Spinal cord (tissue), 10 donors: Measurements from ENCODE around the gene DYNC2H1. TPM values are rescaled to one million over a fixed set of nuclear protein-coding genes. Genes with fewer than 3 reads are reported as not detected.

Experiments
- DNase-seq, 6 donors: peaks; one replicate each; pipeline versions ENCODE4 v3.0.0 to v3.0.0-alpha.2; 2013 to 2015; ENCODE audit warnings: low spot score in 6 of 6, low read depth in 4 of 6
- H3K27ac ChIP-seq: one replicate; pipeline ENCODE4 v1.5.1; 2013; ENCODE audit warnings: low read depth, low read length, control low read depth
- H3K27me3 ChIP-seq: one replicate; pipeline ENCODE4 v1.6.1; 2013; ENCODE audit warnings: low read length; ENCODE audit not compliant: control insufficient read depth, insufficient read depth
- H3K36me3 ChIP-seq: one replicate; pipeline ENCODE4 v1.6.1; 2013; ENCODE audit warnings: low read length; ENCODE audit not compliant: control insufficient read depth, insufficient read depth
- H3K4me1 ChIP-seq: one replicate; pipeline ENCODE4 v1.6.1; 2013; ENCODE audit warnings: low read length; ENCODE audit not compliant: control insufficient read depth, insufficient read depth
- H3K4me3 ChIP-seq: one replicate; pipeline ENCODE4 v1.5.1; 2013; ENCODE audit warnings: low read depth, low read length, control low read depth
- H3K9me3 ChIP-seq: one replicate; pipeline ENCODE4 v1.6.1; 2013; ENCODE audit warnings: low read length; ENCODE audit not compliant: control insufficient read depth, insufficient read depth
- WGBS: methylation state at CpG from one replicate; pipeline ENCODE4 v1.1.5; 2013; ENCODE audit warnings: missing lambda C conversion rate; ENCODE audit not compliant: insufficient coverage; 5-methylcytosine and 5-hydroxymethylcytosine counted together
- polyA plus RNA-seq, 2 donors: library from polyadenylated mRNA; unstranded; fragments of 120-200 nt; gene quantifications; one replicate each; pipeline ENCODE4 v1.2.1, GENCODE V29; 2013; ENCODE audit not compliant: insufficient read length in 2 of 2
- small RNA-seq: library from RNA; depleted of rRNA; stranded (forward); fragments of <200 nt; gene quantifications from one replicate; pipeline ENCODE3, GENCODE V24; 2014; ENCODE audit warnings: low replicate concordance
- total RNA-seq, 2 donors: library from RNA; depleted of rRNA in 1 of 2; stranded (reverse); fragments of 120-200 nt in 1 of 2; fragments of >200 nt in 1 of 2; gene quantifications; one replicate each; pipeline versions ENCODE4 v1.2.3 to v1.2.4, GENCODE V29; 2013 to 2014
- donor health status: healthy.

Gene DYNC2H1
- total and polyA plus RNA-seq, 4 donors, result 33.3 to 80.7 (median 42.5) TPM

DNA sequence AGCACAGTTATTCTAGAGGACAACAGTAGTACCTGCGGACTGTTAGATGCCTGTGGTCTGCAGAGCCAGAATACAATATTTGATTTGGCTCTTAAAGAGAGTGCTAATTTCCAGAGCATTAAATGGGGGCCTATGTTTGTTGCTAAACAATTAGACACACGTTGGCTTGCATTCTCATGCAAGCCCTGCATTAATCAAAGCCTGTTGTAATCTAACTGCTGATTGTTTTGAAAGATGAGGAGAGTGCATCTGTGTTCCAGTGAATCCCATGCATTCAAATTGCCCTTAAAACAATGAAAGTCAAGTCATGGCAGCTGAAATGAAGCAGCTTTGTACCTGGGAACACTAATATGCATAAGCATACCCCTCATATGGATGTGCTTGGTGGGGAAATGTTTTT is 419.4 kb downstream of the DYNC2H1 start:
- DNase-seq, result peak in 2 of 6 donors; percentile 33 to 80
- H3K27me3 ChIP-seq, result no peaks in the 10 kb centered on the region

GRCh38 chr11:103529181-103529684 is 420.0 kb downstream of the DYNC2H1 start:
- no peak overlapping the region for H3K4me3 ChIP-seq
- no peaks in the 10 kb centered on the region for H3K27me3 ChIP-seq
- 50% methylated on average over 1 of the region's 4 CpGs for WGBS
- H3K27ac ChIP-seq, result no peak overlapping the region
- no peaks in the 10 kb centered on the region for H3K9me3 ChIP-seq
- DNase-seq, result peak in 2 of 6 donors; percentile 50 to 70
- H3K4me1 ChIP-seq, result no peaks in the 10 kb centered on the region
- H3K36me3 ChIP-seq, result no peaks in the 10 kb centered on the region

More for the DNA sequence above, 419.4 kb downstream of the DYNC2H1 start:
- no CpG with 5 or more reads among the region's 2 CpGs for WGBS
- no peaks in the 10 kb centered on the region for H3K36me3 ChIP-seq
- H3K9me3 ChIP-seq, result no peaks in the 10 kb centered on the region
- H3K27ac ChIP-seq, result no peak overlapping the region
- H3K4me1 ChIP-seq, result no peaks in the 10 kb centered on the region
- H3K4me3 ChIP-seq, result no peak overlapping the region

Small RNA genes within 50 kb of the gene (small RNA-seq; reads per million reads assigned to genes)
- gene AP003461.1, result not detected

Other genes starting within 250 kb of the DYNC2H1 start
- gene MMP12, start 234.4 kb upstream of the DYNC2H1 start, total RNA-seq, result not detected
- under 1 TPM in 1 of 2 donors, not detected in 1; 0.09 TPM for gene MMP12, start 234.4 kb upstream of the DYNC2H1 start, polyA plus RNA-seq
- 1 to 10 TPM; 1.5 to 1.7 TPM for gene MMP13, start 153.7 kb upstream of the DYNC2H1 start, total RNA-seq
- under 1 TPM in 1 of 2 donors, not detected in 1; 0.08 TPM for gene MMP13, start 153.7 kb upstream of the DYNC2H1 start, polyA plus RNA-seq
- gene DCUN1D5, start 17.3 kb upstream of the DYNC2H1 start, total RNA-seq, result 10 to 100 TPM; 30.8 to 42.7 TPM
- gene DCUN1D5, start 17.3 kb upstream of the DYNC2H1 start, polyA plus RNA-seq, result 10 to 100 TPM; 31.9 to 33.6 TPM